ENCODE results near the gene HOXA13.

The HOXA13 gene

GRCh38 chr7:27207348-27207985 lies 7.6 kb upstream of the HOXA13 start:
- DNase-seq (ENCODE audit: low spot score) = no peak

GRCh38 chr7:27205325-27206280 lies 5.7 kb upstream of the HOXA13 start:
- no peak for DNase-seq (ENCODE audit: low spot score)

- DNase-seq (ENCODE audit: low spot score) = no peak
These were observed 5.0 kb upstream of the HOXA13 start for GRCh38 chr7:27204851-27205322.

GRCh38 chr7:27203964-27204594 lies 4.2 kb upstream of the HOXA13 start:
- DNase-seq (ENCODE audit: low spot score) = no peak

- DNase-seq (ENCODE audit: low spot score) = no peak
These were observed 3.6 kb upstream of the HOXA13 start for GRCh38 chr7:27203365-27203953.

- no peak for DNase-seq (ENCODE audit: low spot score)
These were observed 2.9 kb upstream of the HOXA13 start for GRCh38 chr7:27202862-27203134.

- no peak for DNase-seq (ENCODE audit: low spot score)
These were observed 2.3 kb upstream of the HOXA13 start for GRCh38 chr7:27202018-27202861.

- DNase-seq (ENCODE audit: low spot score) = no peak
These were observed 1.7 kb upstream of the HOXA13 start for GRCh38 chr7:27201580-27202017.

- DNase-seq (ENCODE audit: low spot score) = no peak
These were observed 1.1 kb upstream of the HOXA13 start for GRCh38 chr7:27200761-27201579.

GRCh38 chr7:27198871-27199801 lies 755 bp downstream of the HOXA13 start:
- DNase-seq (ENCODE audit: low spot score) = no peak

GRCh38 chr7:27198138-27198841 lies 1.6 kb downstream of the HOXA13 start:
- DNase-seq (ENCODE audit: low spot score) = no peak

- no peak for DNase-seq (ENCODE audit: low spot score)
These were observed 2.5 kb downstream of the HOXA13 start for GRCh38 chr7:27197137-27198042.

GRCh38 chr7:27196287-27196767 lies 3.6 kb downstream of the HOXA13 start:
- DNase-seq (ENCODE audit: low spot score) = peak; percentile 70

- no peak for DNase-seq (ENCODE audit: low spot score)
These were observed 5.1 kb downstream of the HOXA13 start for GRCh38 chr7:27194686-27195379.

GRCh38 chr7:27194002-27194352 lies 5.9 kb downstream of the HOXA13 start:
- DNase-seq (ENCODE audit: low spot score) = no peak

GRCh38 chr7:27193335-27194001 lies 6.4 kb downstream of the HOXA13 start:
- no peak for DNase-seq (ENCODE audit: low spot score)
